Measurements from ENCODE around the gene DUSP3.

Gene DUSP3

DNA sequence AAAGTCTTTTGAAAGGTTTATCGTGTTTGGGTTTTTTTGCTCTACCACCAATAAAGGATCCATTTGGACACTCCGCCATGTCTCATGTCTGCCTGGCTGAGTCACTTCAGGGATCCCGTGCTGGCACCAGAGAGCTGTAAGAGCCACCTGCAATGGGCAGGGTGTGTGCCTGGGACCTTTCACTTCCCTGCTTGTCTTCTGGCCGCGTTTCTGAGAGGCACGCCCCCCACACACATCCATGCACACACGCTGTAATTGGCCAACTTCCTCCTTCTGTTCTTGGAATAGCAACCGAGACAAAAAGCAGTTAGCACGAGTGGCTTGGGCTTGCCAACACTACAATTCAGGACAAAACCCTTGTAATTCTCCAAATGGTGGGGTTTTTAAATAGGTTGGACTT lies 10.4 kb downstream of the DUSP3 start:
- DNase-seq, result peak; percentile 95

DNA sequence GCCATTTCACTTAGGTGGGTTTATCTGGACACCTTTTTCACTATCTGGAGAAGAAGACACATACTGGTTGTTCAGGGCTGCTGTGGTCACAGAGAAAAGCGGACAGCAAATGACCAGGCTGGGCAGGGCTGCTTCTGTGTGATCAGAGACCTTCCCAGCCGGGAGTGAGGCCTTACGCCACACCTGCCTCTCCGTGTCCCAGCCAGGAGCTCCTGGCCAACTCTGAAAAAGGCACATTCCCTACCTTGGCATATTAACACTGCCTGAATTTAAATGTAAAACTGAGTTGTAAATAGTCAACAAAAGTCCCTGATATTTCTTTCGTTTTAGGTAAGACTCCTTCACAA lies 11.1 kb downstream of the DUSP3 start:
- no peak for DNase-seq

DNA sequence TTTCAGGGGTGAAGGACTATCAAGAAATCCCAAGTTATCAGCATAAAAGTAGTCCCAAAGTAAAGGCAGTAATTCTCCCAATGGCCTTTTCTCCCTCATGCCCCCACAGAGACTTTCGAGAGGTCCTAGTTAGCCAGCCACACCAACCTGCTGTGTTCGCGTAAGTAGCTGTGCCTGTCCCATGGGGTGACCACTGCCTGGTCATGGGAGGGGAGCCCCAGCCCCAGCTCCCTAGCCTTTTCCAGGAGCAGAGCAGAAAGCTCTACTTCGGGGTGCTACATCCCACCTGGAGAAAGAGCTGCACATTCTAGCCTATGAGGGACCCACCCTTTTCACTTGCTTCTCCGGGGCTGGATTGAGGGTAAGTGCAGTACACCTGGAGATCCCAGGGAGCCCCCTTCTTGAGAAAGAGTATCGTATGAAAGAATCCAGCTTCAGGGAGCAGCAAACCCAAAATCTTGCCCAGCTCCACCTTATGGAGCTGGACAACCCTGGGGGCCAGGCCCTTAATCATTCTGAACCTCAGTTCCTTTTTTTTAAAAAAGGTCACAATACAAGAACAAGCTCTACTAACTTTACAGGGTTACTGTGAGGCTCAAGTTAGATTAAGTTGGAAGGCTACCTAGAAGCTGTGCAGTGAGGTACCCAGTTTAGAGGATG lies 11.6 kb downstream of the DUSP3 start:
- DNase-seq, result no peak

DNA sequence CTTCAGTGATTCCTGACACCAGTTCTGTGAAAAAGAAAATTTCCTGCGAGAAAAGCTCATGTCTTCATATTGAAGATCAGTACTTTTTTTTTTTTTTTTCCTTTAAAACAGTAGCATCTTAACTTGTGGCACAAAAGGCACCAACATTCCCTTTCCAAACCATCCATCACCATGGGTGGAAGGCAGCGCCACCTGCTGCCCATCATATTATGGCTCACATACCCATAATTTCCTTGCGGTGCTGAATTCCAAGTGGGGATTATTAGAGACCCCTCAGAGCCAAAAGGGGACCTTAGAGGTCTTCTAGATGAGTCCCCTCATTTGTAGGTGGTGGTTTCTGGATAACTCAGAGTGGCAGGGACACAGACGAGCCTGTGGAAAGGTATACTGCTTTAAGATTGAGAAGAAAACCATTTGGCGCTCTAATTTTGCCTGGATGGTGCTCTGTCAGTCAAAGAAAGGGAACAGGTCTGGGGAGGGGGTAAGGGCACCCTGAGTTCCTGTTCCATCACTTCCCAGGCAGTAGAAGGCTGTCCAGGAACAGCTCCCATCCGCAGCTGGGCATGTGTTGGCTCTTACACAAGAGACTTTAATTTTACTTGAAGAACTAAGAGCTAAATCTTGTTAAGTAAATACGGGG lies 12.2 kb downstream of the DUSP3 start:
- DNase-seq, result peak; percentile 19 to 64

DNA sequence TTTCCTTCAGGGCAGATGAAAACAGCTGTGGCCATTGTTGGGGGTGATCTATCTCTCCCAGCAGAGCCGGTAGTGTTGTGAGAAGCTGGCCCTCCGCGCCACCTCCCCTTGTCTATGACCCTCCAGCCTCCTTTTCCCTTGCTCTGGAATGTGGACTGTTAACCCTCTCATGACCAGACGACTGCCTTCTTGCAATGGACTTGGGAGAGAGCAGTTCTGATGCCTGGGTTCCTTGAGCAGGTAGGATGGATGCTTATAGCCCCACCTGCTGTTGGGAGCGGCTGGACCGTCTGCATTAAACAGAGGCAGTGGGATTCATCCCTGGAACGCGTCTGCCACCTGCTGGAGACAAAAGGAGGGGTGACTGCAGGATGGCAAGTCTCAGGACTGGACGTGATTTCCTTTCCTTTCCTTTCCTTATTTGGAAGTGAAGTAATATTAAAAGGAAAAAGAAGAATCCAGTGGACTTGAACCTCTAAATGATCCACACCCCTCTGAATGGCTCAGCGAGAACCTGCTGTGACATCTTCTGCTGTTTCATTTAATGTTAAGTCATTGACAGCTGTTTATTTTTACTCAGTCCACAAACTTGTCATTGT lies 18.4 kb downstream of the DUSP3 start:
- DNase-seq, result peak; percentile 77 to 83

DNA sequence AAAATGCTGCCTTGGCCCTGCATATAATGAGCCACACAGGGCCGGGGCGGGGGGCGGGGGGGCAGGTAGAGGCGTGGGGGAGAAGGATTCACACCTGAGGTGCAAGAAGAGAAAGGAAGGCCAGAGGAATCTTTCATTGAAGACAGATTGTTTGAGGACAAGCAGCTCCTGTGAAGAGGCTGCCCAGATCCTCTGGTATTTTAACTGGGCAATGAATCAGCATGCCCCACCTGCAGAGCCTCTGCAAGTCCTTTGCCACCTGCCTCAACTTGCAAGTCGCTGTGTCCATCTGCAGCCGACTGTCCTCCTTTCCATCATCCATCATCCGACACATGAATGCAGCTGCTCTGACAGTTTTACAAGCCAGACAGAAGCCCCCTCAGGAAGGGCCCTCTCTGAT lies 18.9 kb downstream of the DUSP3 start:
- DNase-seq, result no peak

DNA sequence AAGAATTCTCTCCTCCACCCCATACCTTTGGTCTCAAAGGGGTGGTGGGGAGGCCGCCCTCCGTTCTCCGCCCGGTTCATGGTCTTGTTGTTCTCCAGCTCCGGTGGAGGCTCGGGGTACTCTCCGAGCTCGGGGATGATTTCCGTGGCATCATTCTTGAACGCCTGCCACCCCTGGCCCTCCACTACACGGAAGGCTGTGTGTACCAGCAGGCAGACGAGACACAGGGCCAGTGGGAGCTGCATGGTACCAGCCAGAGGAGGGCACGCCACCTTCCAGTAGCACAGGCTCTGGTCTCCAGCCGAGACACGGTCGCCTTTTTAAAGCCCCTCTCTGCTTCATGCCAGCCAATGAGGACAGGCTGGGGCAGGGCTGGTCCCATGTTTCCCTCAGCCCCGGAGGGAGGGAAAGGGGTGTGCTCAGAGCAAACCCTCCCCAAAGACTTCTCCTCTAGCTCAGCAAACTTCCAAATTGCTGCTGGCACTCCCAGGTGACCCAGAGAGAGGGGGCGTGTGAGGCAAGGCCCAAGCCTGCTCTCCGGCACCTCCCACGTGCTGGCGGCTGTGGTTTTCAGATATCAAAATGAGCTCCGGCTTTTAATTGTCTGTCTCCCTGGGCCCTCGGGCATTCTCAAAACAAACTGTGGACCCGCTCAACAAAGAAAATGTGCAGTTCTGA lies 20.1 kb downstream of the DUSP3 start, which contains the start of gene SOST:
Gene SOST, minus strand, starts transcription at position 295 of the 678 bp plus-strand sequence. Its CDS starts 50 bp downstream, at position 245.
- no peak for DNase-seq

DNA sequence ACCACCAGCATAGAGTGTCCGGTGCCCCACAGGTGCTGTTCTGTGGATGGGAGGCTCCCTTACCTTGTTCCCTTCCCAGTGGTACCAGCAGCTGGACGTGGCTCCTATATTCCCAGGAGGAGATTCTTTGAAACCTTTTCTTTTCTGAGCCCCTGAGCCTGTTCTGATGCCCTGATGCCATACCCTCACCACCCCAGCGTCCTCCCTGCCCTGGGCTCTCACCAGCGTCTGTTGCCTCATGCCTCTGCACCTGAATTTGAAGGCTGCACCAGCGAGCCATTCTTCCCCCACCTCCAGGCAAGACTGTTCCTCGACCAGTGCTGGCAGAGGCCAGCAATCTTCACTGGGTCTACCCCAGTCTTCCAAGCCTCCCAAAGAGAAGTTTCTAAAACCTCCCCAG lies 20.7 kb downstream of the DUSP3 start:
- DNase-seq, result no peak

DNA sequence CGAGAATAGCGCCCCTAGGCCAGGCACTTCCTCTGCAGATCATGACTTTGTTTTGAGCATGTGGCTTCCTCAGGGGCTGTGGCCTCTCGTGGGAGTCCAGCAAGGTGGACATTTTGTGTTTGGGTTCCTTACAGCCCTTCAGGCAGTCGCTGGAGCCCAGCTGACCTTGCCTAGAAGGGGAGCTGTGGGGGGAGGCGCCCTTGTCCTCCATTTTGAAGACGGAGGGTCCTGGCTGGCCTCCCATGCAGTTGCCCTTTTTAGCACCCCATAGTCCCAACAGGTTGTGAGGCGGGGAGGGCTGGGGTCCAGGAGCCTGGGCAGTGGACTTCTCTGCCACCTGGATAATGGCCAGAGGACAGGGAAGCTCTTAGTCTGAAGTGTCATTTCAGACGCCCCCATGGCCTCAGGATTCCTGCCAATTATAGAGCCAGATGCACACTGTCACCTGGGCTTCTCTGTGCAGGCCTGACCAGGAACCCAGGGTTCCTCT lies 21.6 kb downstream of the DUSP3 start:
- DNase-seq, result no peak

DNA sequence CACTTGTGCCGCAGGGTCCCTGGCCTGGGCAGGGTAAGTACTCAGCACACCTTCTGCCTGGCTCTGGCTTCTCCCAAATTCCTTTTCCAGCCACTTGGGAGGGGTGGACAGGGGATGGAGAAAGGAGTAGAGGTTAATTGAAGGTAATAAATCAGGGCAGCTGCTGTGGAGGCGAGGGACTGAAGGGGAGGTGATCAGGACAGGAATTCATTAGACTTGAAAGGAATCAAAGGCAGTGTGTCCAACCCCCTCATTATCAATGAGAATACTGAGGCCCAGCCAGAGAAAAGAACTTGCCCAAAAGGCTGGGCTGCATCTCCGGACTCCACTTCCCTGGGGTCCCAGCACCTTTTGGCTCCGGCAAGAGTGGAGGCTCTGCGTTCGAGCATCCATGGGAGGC lies 22.6 kb downstream of the DUSP3 start:
- no peak for DNase-seq

DNA sequence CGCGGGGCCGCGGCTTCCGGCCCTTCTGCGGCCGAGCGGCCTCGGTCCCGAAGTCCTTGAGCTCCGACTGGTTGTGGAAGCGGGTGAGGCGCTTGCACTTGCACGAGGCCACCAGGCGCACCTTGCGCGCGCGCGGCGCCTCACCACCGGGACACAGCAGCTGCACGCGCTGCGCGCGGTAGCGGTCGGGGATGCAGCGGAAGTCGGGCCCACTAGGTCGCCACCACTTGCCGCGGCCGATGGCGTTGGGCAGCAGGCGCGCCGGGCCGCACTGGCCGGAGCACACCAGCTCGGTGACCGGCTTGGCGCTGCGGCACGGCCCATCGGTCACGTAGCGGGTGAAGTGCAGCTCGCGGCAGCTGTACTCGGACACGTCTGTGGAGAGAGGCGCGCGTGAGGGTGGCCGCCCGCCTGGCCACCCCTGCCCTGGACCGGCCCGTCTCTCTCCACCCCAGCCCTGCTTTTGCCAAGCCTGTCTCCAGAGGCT lies 23.3 kb downstream of the DUSP3 start:
- DNase-seq, result no peak

DNA sequence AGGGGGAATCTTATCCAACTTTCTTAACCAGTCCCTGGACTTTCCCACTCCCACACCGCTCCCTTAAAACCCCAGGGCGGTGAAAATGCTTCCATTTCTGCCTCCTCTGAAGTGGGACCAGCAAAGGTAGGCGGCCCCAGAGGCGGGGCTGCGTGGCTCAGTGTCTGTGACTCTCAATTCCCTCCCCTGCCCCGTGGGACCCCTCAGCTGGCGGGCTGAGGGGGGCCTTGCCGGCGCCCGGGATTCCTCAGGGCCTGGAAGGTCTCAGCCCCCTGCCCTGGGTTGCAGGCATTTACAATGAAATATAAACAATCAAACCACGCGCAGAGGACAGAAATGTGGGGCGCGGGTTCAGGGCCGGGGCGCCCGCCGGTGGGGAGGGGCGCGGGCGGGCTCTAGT lies 23.8 kb downstream of the DUSP3 start:
- DNase-seq, result no peak

DNA sequence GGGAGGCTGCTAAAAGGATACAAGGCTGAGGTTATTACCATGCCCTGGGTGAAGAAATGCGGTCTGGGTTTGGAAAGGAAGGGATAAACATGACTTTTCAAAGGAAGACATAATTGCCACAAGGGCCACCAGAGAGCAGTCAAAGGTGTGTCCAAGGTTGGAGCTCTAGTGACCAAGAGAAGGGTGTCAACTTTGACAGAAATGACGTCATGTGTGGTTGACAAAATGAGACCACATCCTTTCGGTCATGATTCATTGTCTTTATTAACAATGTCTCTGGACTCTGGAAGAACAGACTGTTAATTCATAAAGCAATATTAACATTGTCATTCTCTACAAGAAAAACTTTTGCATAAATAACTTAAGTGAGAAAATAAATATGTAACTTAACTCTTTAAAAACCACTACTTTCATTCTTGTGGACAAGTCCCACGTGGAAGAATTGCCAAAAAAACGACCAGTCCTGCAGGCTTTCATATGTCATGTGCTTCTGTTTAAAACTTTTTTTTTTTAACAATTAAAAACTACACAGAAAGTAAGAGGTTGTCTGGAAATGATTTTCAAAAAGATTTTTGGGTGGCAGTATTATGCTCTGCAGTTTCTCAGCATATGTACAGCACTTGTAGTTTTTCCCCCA lies 25.2 kb downstream of the DUSP3 start:
- no peak for DNase-seq

DNA sequence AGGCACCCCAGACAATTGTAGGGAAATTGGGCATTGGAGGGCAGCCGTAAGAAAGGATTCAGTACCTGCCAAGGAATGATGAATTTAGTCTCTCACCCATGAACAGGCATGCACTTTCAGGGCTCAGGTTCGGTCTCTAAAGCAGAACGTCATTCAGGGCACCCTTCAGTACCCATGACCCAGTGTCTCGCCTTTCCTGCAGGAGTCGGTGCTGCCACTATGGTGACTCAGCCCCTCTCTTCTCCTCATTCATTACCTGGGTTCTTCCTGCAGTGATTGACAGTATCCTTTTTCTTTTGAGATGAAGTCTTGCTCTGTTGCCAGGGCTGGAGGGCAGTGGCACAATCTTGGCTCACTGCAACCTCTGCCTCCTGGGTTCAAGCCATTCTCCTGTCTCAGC lies 28.6 kb downstream of the DUSP3 start:
- no peak for DNase-seq

DNA sequence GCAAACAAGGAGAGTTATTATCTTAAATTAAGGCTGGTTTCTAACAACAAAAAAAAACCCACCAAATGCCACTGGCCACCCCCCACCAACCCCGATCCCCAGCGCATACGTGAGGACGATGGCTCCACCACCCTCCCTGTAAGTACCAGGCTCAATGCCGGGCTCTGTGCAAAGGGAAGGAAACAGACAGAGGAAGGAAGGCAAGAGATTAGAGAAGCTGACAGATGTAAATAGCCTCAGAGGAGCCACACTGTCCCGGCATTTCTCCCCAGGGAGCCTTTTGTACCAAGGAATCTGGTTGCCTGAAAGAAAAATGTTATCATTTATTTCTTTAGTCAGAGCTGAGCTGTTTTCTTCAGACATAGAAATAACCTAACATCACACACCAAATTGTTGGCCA lies 33.2 kb downstream of the DUSP3 start:
- DNase-seq, result peak in 1 of 2 experiments; percentile 19

DNA sequence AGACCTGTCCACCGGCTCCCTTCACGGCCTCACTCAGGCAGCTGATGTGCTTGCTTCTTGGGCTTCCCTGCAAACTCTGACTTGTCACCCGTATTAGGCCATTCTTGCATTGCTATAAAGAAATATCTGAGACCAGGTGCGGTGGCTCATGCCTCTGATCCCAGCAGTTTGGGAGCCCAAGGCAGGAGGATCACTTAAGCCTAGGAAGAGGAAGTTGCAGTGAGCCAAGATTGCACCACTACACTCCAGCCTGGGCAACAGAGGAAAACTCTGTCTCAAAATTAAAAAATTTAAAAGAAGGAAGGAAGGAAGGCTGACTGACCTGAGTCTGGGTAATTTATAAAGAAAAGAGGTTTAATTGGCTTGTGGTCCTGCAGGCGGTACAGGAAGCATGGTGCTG lies 37.1 kb downstream of the DUSP3 start:
- DNase-seq, result peak in 1 of 2 experiments; percentile 27

DNA sequence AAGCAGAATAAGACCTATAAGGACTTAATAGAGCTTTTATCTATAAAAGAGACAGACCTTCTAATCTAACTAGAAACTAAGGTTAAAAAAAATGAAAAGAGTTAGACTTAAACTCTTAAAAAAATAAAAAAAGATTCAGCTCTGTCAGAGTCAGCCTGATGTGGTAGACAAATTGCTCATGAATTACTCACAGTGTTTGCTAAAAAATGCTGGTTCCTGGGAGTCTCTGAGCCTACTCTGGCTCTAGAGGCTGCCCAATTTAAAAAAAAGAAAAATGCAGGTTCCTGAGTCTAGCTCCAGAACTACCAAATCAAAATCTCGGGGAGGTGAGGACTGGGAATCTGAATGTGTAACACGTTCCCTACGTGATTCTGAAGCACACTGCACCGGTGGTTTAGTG lies 38.2 kb downstream of the DUSP3 start:
- no peak for DNase-seq

DNA sequence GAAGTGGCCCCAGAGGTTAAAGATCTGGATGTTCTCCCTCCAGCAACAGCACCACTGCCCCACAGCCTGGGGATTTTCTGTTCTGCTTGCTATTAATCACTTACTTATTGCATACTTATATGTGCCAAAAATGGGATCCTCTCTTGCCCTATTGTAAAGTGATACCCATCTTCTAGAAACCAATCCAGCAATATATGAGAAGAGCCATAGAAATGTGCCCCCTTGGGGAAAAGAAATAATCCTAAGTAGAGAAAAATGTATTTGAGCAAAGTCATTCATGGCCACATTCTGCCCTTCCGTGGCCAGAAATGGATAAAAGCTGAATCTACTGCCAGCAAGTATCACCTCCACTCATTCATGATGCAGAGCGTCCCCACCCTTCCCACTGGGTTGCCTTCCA lies 41.1 kb downstream of the DUSP3 start:
- DNase-seq, result no peak

DNA sequence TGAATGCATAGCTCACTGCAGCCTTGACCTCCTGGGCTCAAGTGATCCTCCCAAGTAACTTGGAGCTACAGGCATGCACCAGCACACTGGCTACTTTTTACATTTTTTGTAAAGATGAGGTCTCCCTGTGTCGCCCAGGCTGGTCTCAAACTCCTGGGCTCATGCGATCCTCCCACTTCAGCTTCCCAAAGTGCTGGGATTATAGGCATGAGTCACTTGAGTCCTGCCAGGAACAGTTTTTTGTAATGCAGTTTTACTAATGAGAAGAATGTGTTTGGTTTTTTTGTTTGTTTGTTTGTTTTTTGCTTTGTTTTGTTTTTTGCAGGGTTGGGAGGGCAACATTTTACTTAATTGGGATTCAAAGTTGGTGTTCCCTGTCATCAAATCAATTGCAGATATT lies 42.4 kb downstream of the DUSP3 start:
- no peak for DNase-seq

DNA sequence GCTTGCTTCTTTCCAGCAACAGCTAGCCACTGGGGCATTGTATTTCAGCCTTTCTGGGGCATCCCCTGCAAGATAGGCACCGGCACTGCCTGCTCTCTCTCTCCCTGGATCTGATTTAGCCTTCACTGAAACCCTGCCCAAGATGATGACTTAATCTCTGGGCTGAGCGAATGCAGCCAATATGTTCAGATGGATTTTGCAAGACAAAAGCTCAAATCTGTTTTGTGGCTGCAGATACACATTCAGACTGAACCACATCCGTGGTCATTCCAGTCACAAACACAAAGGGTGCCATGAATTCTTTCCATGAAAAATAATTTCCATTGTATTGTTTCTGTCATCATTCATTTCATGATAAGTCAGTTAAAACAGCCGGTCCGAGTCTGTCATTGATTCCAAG lies 44.4 kb downstream of the DUSP3 start:
- no peak for DNase-seq

DNA sequence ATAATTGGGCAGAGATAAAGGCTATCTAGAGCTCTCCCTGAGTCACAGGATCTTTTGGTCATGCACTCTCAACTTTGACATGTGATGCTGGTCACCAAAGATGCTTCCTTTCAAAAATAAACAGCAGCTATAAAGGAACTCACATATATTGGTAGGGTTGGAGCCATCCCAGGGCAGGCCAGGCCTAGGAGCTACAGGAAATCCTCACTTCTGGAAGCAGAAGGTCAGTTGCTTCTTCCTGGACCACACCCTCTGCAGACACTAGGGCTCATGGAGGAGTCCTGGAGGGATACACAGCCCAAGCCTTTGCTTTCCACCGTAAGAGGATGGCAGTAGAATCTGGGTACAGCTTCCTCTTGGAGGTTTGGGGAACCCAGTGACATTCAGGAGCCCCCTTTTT lies 44.8 kb downstream of the DUSP3 start:
- DNase-seq, result no peak

DNA sequence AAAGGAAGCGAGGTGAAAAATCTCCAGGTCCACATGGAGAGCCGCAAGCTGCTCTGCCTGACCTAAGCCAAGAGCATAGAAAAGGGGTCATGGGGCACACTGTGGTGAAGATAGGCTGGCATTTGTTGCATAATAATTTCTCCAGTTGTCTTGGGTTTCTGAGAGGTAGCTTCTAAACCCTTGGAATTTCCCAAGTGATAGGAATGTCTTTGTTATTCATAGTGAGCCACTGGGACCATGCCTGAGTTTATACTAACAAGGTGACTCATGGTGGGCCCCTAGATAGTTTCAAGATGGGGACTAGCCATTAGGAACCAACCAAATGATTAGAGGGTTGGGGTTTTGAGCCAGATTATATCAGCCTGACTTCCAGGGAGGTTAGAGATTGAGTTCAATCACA lies 45.8 kb downstream of the DUSP3 start:
- no peak for DNase-seq

DNA sequence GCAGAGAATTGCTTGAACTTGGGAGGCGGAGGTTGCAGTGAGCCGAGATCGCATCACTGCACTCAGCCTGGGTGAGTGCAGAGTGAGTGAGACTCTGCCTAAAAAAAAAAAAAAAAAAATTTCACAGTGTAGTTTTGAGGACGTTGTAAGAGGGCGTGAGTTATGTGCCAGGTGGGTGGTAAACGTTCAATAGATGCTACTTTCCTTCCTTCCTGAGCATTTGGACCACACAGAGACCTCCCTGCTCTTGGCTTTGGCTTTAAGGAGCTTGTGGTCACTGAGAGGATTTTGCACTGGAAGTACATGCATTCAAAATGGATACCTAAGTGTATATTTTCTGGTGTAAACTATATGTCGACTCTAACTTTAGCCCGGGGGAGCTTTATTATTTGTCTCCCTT lies 50.7 kb downstream of the DUSP3 start:
- no peak for DNase-seq
